Thoracic aorta (tissue), 2 donors: ENCODE measurements around the gene IFI30. TPM values are rescaled to one million over a fixed set of nuclear protein-coding genes. Genes with fewer than 3 reads are reported as not detected.

ENCODE experiments used
- ATAC-seq: fragments of 150-250 bp; one replicate; pipeline ENCODE4 v1.8.0; 2017; ENCODE audit warnings: low read depth; ENCODE audit not compliant: insufficient number of reproducible peaks, low FRiP score
- DNase-seq: peaks from one replicate; pipeline ENCODE4 v3.0.0-alpha.2; 2020; ENCODE audit warnings: low spot score
- H3K27ac ChIP-seq, 2 donors: fragments of 200-600 bp; sonication (generic); 1 replicate in 1 of 2; 2 replicates in 1 of 2; pipeline ENCODE4 v1.5.1; 2016; ENCODE audit warnings: mild to moderate bottlenecking in 2 of 2, moderate library complexity in 2 of 2
- H3K27me3 ChIP-seq: fragments of 200-600 bp; sonication (generic); replicated peaks from 2 replicates; pipeline ENCODE4 v1.6.0; 2016; ENCODE audit warnings: mild to moderate bottlenecking; ENCODE audit not compliant: insufficient read depth
- H3K36me3 ChIP-seq: fragments of 200-600 bp; sonication (generic); one replicate; pipeline ENCODE4 v1.5.1; 2016
- H3K4me1 ChIP-seq, 2 donors: fragments of 200-600 bp; sonication (generic); 1 replicate in 1 of 2; 2 replicates in 1 of 2; pipeline versions ENCODE4 v1.5.1 to v1.6.0; 2016; ENCODE audit warnings: low read depth in 2 of 2, mild to moderate bottlenecking in 1 of 2; ENCODE audit not compliant: control insufficient read depth in 1 of 2
- H3K4me3 ChIP-seq: fragments of 200-600 bp; sonication (generic); 2 replicates; pipeline ENCODE4 v1.5.1; 2016; ENCODE audit warnings: mild to moderate bottlenecking
- H3K9me3 ChIP-seq: fragments of 200-600 bp; sonication (generic); 2 replicates; pipeline ENCODE4 v1.5.1; 2016
- CTCF ChIP-seq: fragments of 200-600 bp; sonication (generic); IDR thresholded peaks from one replicate; pipeline ENCODE4 v1.5.1; 2019; ENCODE audit warnings: antibody characterized with exemption
- total RNA-seq, 2 donors: library from RNA; depleted of rRNA; stranded (reverse); fragments of >200 nt; gene quantifications; one replicate each; pipeline versions ENCODE4 v1.1.0 to v1.2.3, GENCODE V29; 2016

Gene IFI30
- total RNA-seq, 2 donors from 2014 or later = 59.4 to 72.3 TPM

GRCh38 chr19:18191640-18192062 lies 18.0 kb downstream of the IFI30 start:
- no peaks in the 10 kb centered on the region for H3K36me3 ChIP-seq
- no peak for TF ChIP-seq CTCF
- no peaks in the 10 kb centered on the region for H3K9me3 ChIP-seq
- H3K27ac ChIP-seq = peak overlapping the region; percentile 92 to 95
- no peaks in the 10 kb centered on the region for H3K27me3 ChIP-seq
- peaks cover 8 to 13% of the 10 kb centered on the region in 2 donors for H3K4me1 ChIP-seq
- ATAC-seq = no peak
- peak overlapping the region; percentile 81 for H3K4me3 ChIP-seq
- DNase-seq = no peak

GRCh38 chr19:18192673-18193387 lies 19.2 kb downstream of the IFI30 start, which contains the start of gene MPV17L2:
Gene MPV17L2, plus strand, starts transcription at chr19:18193218. Its CDS starts 64 bp downstream, at chr19:18193282.
- no peaks in the 10 kb centered on the region for H3K36me3 ChIP-seq
- TF ChIP-seq CTCF = no peak
- peak within 1 kb of the TSS; percentile 93 for H3K4me3 ChIP-seq
- DNase-seq (peak; percentile 99), ATAC-seq (peak; percentile 97)
- H3K27ac ChIP-seq = peak within 1 kb of the TSS; percentile 92 to 95
- H3K27me3 ChIP-seq = no peaks in the 10 kb centered on the region
- no peaks in the 10 kb centered on the region for H3K9me3 ChIP-seq
- H3K4me1 ChIP-seq = peaks cover 8 to 13% of the 10 kb centered on the region in 2 donors

- TF ChIP-seq CTCF = no peak
- ATAC-seq (no peak), DNase-seq (no peak)
- peaks cover 8 to 13% of the 10 kb centered on the region in 2 donors for H3K4me1 ChIP-seq
- H3K9me3 ChIP-seq = no peaks in the 10 kb centered on the region
- H3K27ac ChIP-seq = peak overlapping the region; percentile 80 to 84
- peak overlapping the region; percentile 93 for H3K4me3 ChIP-seq
- no peaks in the 10 kb centered on the region for H3K36me3 ChIP-seq
- no peaks in the 10 kb centered on the region for H3K27me3 ChIP-seq
Observed at GRCh38 chr19:18193388-18194180, 20.0 kb downstream of the IFI30 start.

- no peak for TF ChIP-seq CTCF
- H3K36me3 ChIP-seq = no peaks in the 10 kb centered on the region
- no peaks in the 10 kb centered on the region for H3K9me3 ChIP-seq
- H3K27ac ChIP-seq = no peak overlapping the region
- ATAC-seq (no peak), DNase-seq (no peak)
- H3K4me3 ChIP-seq = peak overlapping the region; percentile 93
- H3K27me3 ChIP-seq = no peaks in the 10 kb centered on the region
- H3K4me1 ChIP-seq = peaks cover 8 to 13% of the 10 kb centered on the region in 2 donors
Observed at GRCh38 chr19:18194181-18194530, 20.5 kb downstream of the IFI30 start.

- ATAC-seq (no peak), DNase-seq (no peak)
- H3K27ac ChIP-seq = no peak overlapping the region
- no peaks in the 10 kb centered on the region for H3K27me3 ChIP-seq
- H3K9me3 ChIP-seq = no peaks in the 10 kb centered on the region
- H3K4me1 ChIP-seq = peaks cover 8 to 13% of the 10 kb centered on the region in 2 donors
- no peaks in the 10 kb centered on the region for H3K36me3 ChIP-seq
- TF ChIP-seq CTCF = no peak
- peak overlapping the region; percentile 23 for H3K4me3 ChIP-seq
Observed at GRCh38 chr19:18194554-18195238, 21.1 kb downstream of the IFI30 start.
